ENCODE measurements around the gene TRIM43B. TPM values are rescaled to one million over a fixed set of nuclear protein-coding genes. Genes with fewer than 3 reads are reported as not detected.
"Not testable (repeated sequence)": the region's sequence is repeated elsewhere in the genome, so short reads cannot be mapped to it uniquely, and the experiment has no call there.

Gene TRIM43B
- total RNA-seq, 1 donor from 2014 or later, result 0.91 TPM

GRCh38 chr2:95524195-95524594 is 39.6 kb upstream of the TRIM43B start:
- H3K79me2 ChIP-seq (ENCODE audit: insufficient read depth, low read length), result peaks cover 34% of the 10 kb centered on the region
- no peak overlapping the region for H3K4me3 Mint-ChIP-seq (ENCODE audit: unreplicated experiment)
- H3K36me3 ChIP-seq (ENCODE audit: insufficient read depth, low read length), result no peaks in the 10 kb centered on the region
- no peak overlapping the region for H3K27ac ChIP-seq (ENCODE audit: low read depth, low read length)
- peaks cover 3% of the 10 kb centered on the region for H3K9me3 ChIP-seq (ENCODE audit: insufficient read depth, low read depth, low read length)
- H3K9me3 Mint-ChIP-seq (ENCODE audit: unreplicated experiment), result peaks cover 2% of the 10 kb centered on the region
- no peaks in the 10 kb centered on the region for H3K4me1 Mint-ChIP-seq (ENCODE audit: low read depth, unreplicated experiment)
- H2AFZ ChIP-seq (ENCODE audit: low read depth, low read length), result no peak overlapping the region
- no peaks in the 10 kb centered on the region for H4K20me1 ChIP-seq (ENCODE audit: insufficient read depth, low read length)
- H3K9ac ChIP-seq (ENCODE audit: low read length), result no peak overlapping the region
- FAIRE-seq (no peak), DNase-seq (ENCODE audit: low read depth) (no peak)
- H3K36me3 Mint-ChIP-seq (ENCODE audit: low read depth, unreplicated experiment), result no peaks in the 10 kb centered on the region
- peaks cover 9% of the 10 kb centered on the region for H3K4me1 ChIP-seq (ENCODE audit: insufficient read depth, low read length)
- no peak for TF ChIP-seq EZH2 (IDR thresholded peaks at IDR 0.05; ENCODE audit: insufficient read depth, low read length)
- TF ChIP-seq CTCF (IDR thresholded peaks at IDR 0.05; ENCODE audit: insufficient read depth, low read depth, low read length), result no peak
- H3K27me3 Mint-ChIP-seq (ENCODE audit: low read depth, unreplicated experiment), result no peaks in the 10 kb centered on the region
- H3K27ac Mint-ChIP-seq (ENCODE audit: unreplicated experiment), result no peak overlapping the region
- H3K4me3 ChIP-seq (ENCODE audit: insufficient read depth, low read depth, low read length), result no peak overlapping the region
- H3K4me2 ChIP-seq (ENCODE audit: low read length), result no peak overlapping the region
- H3K27me3 ChIP-seq (ENCODE audit: insufficient read depth, low read length), result no peaks in the 10 kb centered on the region

DNA sequence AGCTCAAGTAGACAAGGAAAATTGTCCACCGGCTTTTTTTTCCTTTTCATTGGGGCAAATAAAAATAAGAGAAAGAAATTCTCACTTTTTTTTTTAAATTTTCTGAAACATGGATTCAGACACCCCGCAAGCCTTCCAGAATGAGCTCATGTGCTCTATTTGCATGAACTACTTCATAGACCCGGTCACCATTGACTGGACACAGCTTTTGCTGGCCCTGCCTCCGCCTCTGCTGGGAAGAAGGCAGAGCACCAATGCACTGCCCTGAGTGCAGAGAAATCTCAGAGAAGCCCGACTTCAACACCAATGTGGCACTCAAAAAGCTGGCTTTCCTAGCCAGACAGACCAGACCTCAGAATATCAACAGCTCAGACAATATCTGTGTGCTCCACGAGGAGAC is 30.2 kb upstream of the TRIM43B start:
- Histone ChIP-seq H3K4me1 (ENCODE audit: insufficient read depth, low read length) (no peaks in the 10 kb centered on the region), H3K36me3 (ENCODE audit: insufficient read depth, low read length) (no peaks in the 10 kb centered on the region), H3K4me2 (ENCODE audit: low read length) (no peak overlapping the region), H3K9me3 (ENCODE audit: insufficient read depth, low read depth, low read length) (no peaks in the 10 kb centered on the region), H4K20me1 (ENCODE audit: insufficient read depth, low read length) (no peaks in the 10 kb centered on the region), H2AFZ (ENCODE audit: low read depth, low read length) (no peak overlapping the region), H3K79me2 (ENCODE audit: insufficient read depth, low read length) (no peaks in the 10 kb centered on the region), H3K9ac (ENCODE audit: low read length) (no peak overlapping the region), H3K4me3 (ENCODE audit: insufficient read depth, low read depth, low read length) (no peak overlapping the region), H3K27me3 (ENCODE audit: insufficient read depth, low read length) (no peaks in the 10 kb centered on the region), H3K27ac (ENCODE audit: low read depth, low read length) (no peak overlapping the region)
- Mint-ChIP-seq H3K36me3 (ENCODE audit: low read depth, unreplicated experiment) (no peaks in the 10 kb centered on the region), H3K27ac (ENCODE audit: unreplicated experiment) (no peak overlapping the region), H3K9me3 (ENCODE audit: unreplicated experiment) (no peaks in the 10 kb centered on the region), H3K4me1 (ENCODE audit: low read depth, unreplicated experiment) (peaks cover 7% of the 10 kb centered on the region), H3K4me3 (ENCODE audit: unreplicated experiment) (no peak overlapping the region), H3K27me3 (ENCODE audit: low read depth, unreplicated experiment) (peaks cover 3% of the 10 kb centered on the region)
- no peak for TF ChIP-seq EZH2 (IDR thresholded peaks at IDR 0.05; ENCODE audit: insufficient read depth, low read length)
- no peak for FAIRE-seq
- no peak for DNase-seq (ENCODE audit: low read depth)

GRCh38 chr2:95514226-95514625 is 29.7 kb upstream of the TRIM43B start:
- not testable (repeated sequence) for H3K36me3 Mint-ChIP-seq (ENCODE audit: low read depth, unreplicated experiment); H3K79me2 ChIP-seq (ENCODE audit: insufficient read depth, low read length); H3K4me1 ChIP-seq (ENCODE audit: insufficient read depth, low read length); H3K27ac Mint-ChIP-seq (ENCODE audit: unreplicated experiment); H3K27me3 ChIP-seq (ENCODE audit: insufficient read depth, low read length); H4K20me1 ChIP-seq (ENCODE audit: insufficient read depth, low read length); H3K4me2 ChIP-seq (ENCODE audit: low read length); H3K4me1 Mint-ChIP-seq (ENCODE audit: low read depth, unreplicated experiment); H3K27ac ChIP-seq (ENCODE audit: low read depth, low read length); FAIRE-seq; H3K9ac ChIP-seq (ENCODE audit: low read length); DNase-seq (ENCODE audit: low read depth); H3K36me3 ChIP-seq (ENCODE audit: insufficient read depth, low read length); H3K27me3 Mint-ChIP-seq (ENCODE audit: low read depth, unreplicated experiment); H3K4me3 ChIP-seq (ENCODE audit: insufficient read depth, low read depth, low read length); H3K4me3 Mint-ChIP-seq (ENCODE audit: unreplicated experiment); H3K9me3 Mint-ChIP-seq (ENCODE audit: unreplicated experiment); H3K9me3 ChIP-seq (ENCODE audit: insufficient read depth, low read depth, low read length); H2AFZ ChIP-seq (ENCODE audit: low read depth, low read length)

- TF ChIP-seq EZH2 (IDR thresholded peaks at IDR 0.05; ENCODE audit: insufficient read depth, low read length) (no peak), CTCF (IDR thresholded peaks at IDR 0.05; ENCODE audit: insufficient read depth, low read depth, low read length) (no peak)
- no peak overlapping the region for H3K27ac ChIP-seq (ENCODE audit: low read depth, low read length)
- no peaks in the 10 kb centered on the region for H3K79me2 ChIP-seq (ENCODE audit: insufficient read depth, low read length)
- H3K4me3 ChIP-seq (ENCODE audit: insufficient read depth, low read depth, low read length), result no peak overlapping the region
- no peaks in the 10 kb centered on the region for H4K20me1 ChIP-seq (ENCODE audit: insufficient read depth, low read length)
- no peaks in the 10 kb centered on the region for H3K9me3 ChIP-seq (ENCODE audit: insufficient read depth, low read depth, low read length)
- no peak overlapping the region for H3K27ac Mint-ChIP-seq (ENCODE audit: unreplicated experiment)
- H3K9me3 Mint-ChIP-seq (ENCODE audit: unreplicated experiment), result no peaks in the 10 kb centered on the region
- no peaks in the 10 kb centered on the region for H3K36me3 Mint-ChIP-seq (ENCODE audit: low read depth, unreplicated experiment)
- FAIRE-seq, result no peak
- DNase-seq (ENCODE audit: low read depth), result no peak
- no peak overlapping the region for H2AFZ ChIP-seq (ENCODE audit: low read depth, low read length)
- H3K4me3 Mint-ChIP-seq (ENCODE audit: unreplicated experiment), result no peak overlapping the region
- no peaks in the 10 kb centered on the region for H3K27me3 ChIP-seq (ENCODE audit: insufficient read depth, low read length)
- H3K9ac ChIP-seq (ENCODE audit: low read length), result no peak overlapping the region
- H3K4me1 ChIP-seq (ENCODE audit: insufficient read depth, low read length), result no peaks in the 10 kb centered on the region
- H3K4me2 ChIP-seq (ENCODE audit: low read length), result no peak overlapping the region
- H3K36me3 ChIP-seq (ENCODE audit: insufficient read depth, low read length), result no peaks in the 10 kb centered on the region
- H3K4me1 Mint-ChIP-seq (ENCODE audit: low read depth, unreplicated experiment), result no peaks in the 10 kb centered on the region
- H3K27me3 Mint-ChIP-seq (ENCODE audit: low read depth, unreplicated experiment), result no peaks in the 10 kb centered on the region
Measured at GRCh38 chr2:95509408-95509807, 24.9 kb upstream of the TRIM43B start.

Measured in astrocyte (in vitro differentiated cells and primary cell).